HUES48 (cell line): Measurements from ENCODE around the gene FLNC.

ENCODE experiments used
- H3K27ac ChIP-seq: one replicate; pipeline ENCODE4 v1.7.0; 2013; ENCODE audit warnings: low read depth, low read length, inconsistent platforms
- H3K27me3 ChIP-seq: 2 replicates; pipeline ENCODE4 v1.6.1; 2013; ENCODE audit warnings: mild to moderate bottlenecking, low read length; ENCODE audit not compliant: control insufficient read depth, insufficient read depth
- H3K36me3 ChIP-seq: 2 replicates; pipeline ENCODE4 v1.6.1; 2013; ENCODE audit warnings: low read length; ENCODE audit not compliant: control insufficient read depth, insufficient read depth
- H3K4me1 ChIP-seq: 2 replicates; pipeline ENCODE4 v1.6.1; 2013; ENCODE audit warnings: mild to moderate bottlenecking, low read length; ENCODE audit not compliant: control insufficient read depth, insufficient read depth
- H3K4me3 ChIP-seq: 2 replicates; pipeline ENCODE4 v1.5.1; 2013; ENCODE audit warnings: mild to moderate bottlenecking, low read depth, low read length
- H3K9ac ChIP-seq: 2 replicates; pipeline ENCODE4 v1.6.1; 2013; ENCODE audit warnings: mild to moderate bottlenecking, low read depth, low read length, moderate library complexity
- H3K9me3 ChIP-seq: 2 replicates; pipeline ENCODE4 v1.6.1; 2013; ENCODE audit warnings: low read length; ENCODE audit not compliant: control insufficient read depth, insufficient read depth

FLNC gene

GRCh38 chr7:128858380-128859231 is 28.4 kb downstream of the FLNC start:
- Histone ChIP-seq H3K36me3 (no peaks in the 10 kb centered on the region), H3K9ac (no peak overlapping the region), H3K4me1 (peaks cover 13% of the 10 kb centered on the region; the same call in 1 of the 2 replicates), H3K9me3 (no peaks in the 10 kb centered on the region), H3K27me3 (no peaks in the 10 kb centered on the region), H3K4me3 (no peak overlapping the region), H3K27ac (no peak overlapping the region)

GRCh38 chr7:128859232-128860157 is 29.3 kb downstream of the FLNC start:
- H3K9me3 ChIP-seq: no peaks in the 10 kb centered on the region
- peaks cover 13% of the 10 kb centered on the region; the same call in 1 of the 2 replicates for H3K4me1 ChIP-seq
- H3K27me3 ChIP-seq: no peaks in the 10 kb centered on the region
- H3K36me3 ChIP-seq: no peaks in the 10 kb centered on the region
- no peak overlapping the region for H3K27ac ChIP-seq
- no peak overlapping the region for H3K9ac ChIP-seq
- no peak overlapping the region for H3K4me3 ChIP-seq

- H3K4me1 ChIP-seq: peaks cover 13% of the 10 kb centered on the region; the same call in 1 of the 2 replicates
- H3K4me3 ChIP-seq: no peak overlapping the region
- H3K27me3 ChIP-seq: no peaks in the 10 kb centered on the region
- H3K9ac ChIP-seq: no peak overlapping the region
- peaks cover 7% of the 10 kb centered on the region for H3K36me3 ChIP-seq
- H3K27ac ChIP-seq: no peak overlapping the region
- H3K9me3 ChIP-seq: no peaks in the 10 kb centered on the region
Observed at GRCh38 chr7:128860158-128861073, 30.2 kb downstream of the FLNC start.

DNA sequence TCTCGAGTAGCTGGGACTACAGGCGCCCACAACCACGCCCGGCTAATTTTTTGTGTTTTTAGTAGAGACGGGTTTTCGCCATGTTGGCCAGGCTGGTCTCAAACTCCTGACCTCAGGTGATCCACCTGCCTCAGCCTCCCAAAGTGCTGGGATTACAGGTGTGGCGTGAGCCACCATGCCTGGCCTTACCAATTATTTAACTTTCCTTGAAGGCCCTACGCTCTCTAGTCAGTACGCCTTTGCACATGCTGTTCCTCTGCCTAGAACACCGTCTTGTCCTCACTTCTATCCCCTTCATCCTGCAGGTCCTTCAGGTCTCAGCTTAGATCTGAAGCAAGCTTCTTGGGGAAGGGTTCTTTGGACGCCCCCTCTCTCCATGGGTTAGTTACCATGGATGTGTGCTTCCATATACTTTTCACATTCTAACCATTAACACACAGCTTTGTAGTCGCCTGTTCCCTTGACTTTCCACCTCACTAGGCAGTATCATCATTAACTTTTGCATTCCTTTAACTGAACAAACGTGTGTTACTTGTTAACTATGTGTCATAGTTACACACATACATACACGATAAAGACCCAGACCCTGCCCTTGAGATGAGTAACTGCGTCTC is 31.9 kb downstream of the FLNC start:
- H3K27ac ChIP-seq: no peak overlapping the region
- H3K4me1 ChIP-seq: peaks cover 13% of the 10 kb centered on the region; the same call in 1 of the 2 replicates
- peaks cover 1% of the 10 kb centered on the region; the same call in 1 of the 2 replicates for H3K27me3 ChIP-seq
- H3K9me3 ChIP-seq: no peaks in the 10 kb centered on the region
- no peak overlapping the region for H3K9ac ChIP-seq
- peak overlapping the region; percentile 82 for H3K4me3 ChIP-seq
- H3K36me3 ChIP-seq: peaks cover 15% of the 10 kb centered on the region

DNA sequence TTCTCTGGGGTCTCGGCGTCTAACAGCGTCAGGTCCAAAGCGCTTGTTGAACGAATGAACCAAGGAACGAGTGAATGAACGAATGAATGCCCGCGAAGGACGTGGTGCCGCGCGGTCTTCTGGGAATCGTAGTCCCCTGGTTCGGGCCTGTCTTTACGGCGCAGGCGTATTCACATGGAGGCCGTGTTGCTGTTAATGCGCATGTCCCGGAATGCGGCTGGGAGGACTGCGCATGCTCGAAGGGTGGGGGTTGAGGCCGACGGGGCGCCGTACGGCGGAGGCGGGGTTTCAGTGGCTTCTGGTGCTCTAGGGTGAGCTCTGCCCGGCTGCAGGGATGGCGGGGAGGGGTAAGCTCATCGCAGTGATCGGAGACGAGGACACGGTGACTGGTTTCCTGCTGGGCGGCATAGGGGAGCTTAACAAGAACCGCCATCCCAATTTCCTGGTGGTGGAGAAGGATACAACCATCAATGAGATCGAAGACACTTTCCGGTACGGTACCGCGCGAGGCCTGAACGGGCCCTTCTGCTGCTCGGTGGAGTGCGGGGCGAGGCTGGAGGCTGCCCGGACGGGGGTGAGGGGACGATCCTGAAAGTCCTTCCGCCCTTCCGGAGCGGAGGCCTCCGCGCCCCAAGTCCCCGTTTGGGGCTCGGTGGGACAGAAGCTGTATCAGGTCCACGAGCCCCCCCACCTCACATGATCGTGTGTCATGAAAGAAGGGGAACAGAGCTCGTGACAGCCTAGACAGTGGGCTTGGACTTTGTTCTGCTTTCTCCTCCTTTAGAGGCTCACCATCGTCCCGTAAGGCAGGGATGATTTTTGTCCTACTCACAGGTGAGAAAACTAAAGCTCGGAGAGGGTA is 32.6 kb downstream of the FLNC start, which contains the start of gene ATP6V1F:
TSS of gene ATP6V1F (plus strand) at position 286 of the 862 bp plus-strand sequence. CDS start at position 335, 49 bp downstream.
- peak within 1 kb of the TSS; percentile 11 for H3K27ac ChIP-seq
- H3K4me1 ChIP-seq: peaks cover 13% of the 10 kb centered on the region; the same call in 1 of the 2 replicates
- peak within 1 kb of the TSS; percentile 39 for H3K9ac ChIP-seq
- no peaks in the 10 kb centered on the region for H3K9me3 ChIP-seq
- peaks cover 15% of the 10 kb centered on the region for H3K36me3 ChIP-seq
- peaks cover 5% of the 10 kb centered on the region for H3K27me3 ChIP-seq
- H3K4me3 ChIP-seq: peak within 1 kb of the TSS; percentile 82

DNA sequence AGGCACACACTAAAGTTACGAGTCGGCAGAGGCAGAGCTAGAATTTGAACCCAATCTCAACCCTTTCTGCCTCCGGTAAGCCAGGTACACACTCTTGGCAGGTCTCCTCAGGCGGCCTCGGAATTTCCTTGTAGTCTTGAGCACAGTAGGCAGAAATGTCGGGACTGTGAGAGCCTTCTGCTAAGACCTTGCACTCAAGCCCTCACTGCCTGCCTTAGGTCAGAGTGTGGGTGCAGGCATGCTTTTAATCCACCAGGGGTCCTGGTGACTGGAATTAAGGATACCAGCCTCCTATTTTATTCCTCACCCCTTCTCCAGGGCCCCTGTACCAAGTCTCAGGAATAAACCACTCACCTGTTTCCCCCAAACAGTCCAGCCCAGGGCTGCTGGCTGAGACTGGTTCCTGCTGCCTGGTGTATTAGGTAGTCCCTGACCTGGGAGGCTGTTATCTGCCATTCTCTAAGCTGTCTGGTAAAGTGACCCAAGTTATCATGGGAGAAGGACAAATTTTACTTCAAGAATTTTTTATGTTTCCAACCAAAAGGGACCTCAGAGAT is 33.3 kb downstream of the FLNC start:
- Histone ChIP-seq H3K27ac (no peak overlapping the region), H3K9me3 (no peaks in the 10 kb centered on the region), H3K27me3 (peaks cover 12% of the 10 kb centered on the region), H3K36me3 (peaks cover 15% of the 10 kb centered on the region), H3K9ac (peak overlapping the region; percentile 39), H3K4me3 (peak overlapping the region; percentile 82), H3K4me1 (peaks cover 20% of the 10 kb centered on the region; the same call in 1 of the 2 replicates)

GRCh38 chr7:128865303-128865702 is 35.1 kb downstream of the FLNC start:
- Histone ChIP-seq H3K36me3 (peaks cover 15% of the 10 kb centered on the region), H3K27ac (no peak overlapping the region), H3K27me3 (peaks cover 30% of the 10 kb centered on the region), H3K9me3 (no peaks in the 10 kb centered on the region), H3K4me1 (peaks cover 19% of the 10 kb centered on the region), H3K4me3 (no peak overlapping the region), H3K9ac (no peak overlapping the region)

DNA sequence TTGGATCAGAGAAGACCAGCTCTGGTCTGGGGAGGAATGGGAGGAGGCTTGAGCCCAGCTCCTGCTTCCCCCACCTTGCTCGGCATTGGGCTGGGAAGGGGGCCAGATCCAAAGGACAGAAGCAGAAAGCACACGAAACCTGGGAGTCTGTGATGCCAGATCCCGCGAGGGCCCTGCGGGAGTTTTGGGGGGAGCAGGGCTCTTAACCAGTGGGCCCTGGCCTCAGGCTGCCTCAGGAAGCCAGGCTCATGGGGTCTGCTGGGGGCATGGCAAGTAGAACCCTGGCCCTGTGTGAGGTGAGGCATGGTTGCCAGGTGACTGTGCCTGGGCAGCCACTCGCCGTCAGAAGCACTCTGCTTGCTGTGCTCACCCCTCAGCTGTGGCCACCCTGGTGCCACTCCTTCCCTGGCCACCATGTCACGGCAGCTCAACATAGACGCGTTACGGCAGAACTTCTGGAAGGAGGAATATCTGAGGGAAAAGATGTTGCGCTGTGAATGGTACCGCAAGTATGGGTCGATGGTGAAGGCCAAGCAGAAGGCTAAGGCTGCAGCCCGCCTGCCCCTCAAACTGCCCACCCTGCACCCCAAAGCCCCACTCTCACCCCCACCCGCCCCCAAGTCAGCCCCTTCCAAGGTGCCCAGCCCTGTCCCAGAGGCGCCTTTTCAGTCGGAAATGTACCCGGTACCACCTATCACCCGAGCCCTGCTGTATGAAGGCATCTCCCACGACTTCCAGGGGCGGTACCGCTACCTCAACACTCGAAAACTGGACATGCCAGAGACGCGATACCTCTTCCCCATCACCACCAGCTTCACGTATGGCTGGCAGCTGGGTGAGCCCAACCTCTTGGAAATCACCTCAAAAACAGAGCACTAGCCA is 36.0 kb downstream of the FLNC start:
- Histone ChIP-seq H3K27me3 (peaks cover 40% of the 10 kb centered on the region), H3K9ac (no peak overlapping the region), H3K9me3 (no peaks in the 10 kb centered on the region), H3K4me1 (peaks cover 15% of the 10 kb centered on the region), H3K27ac (no peak overlapping the region), H3K36me3 (peaks cover 15% of the 10 kb centered on the region), H3K4me3 (no peak overlapping the region)
